IMR-90 (cell line): ENCODE data around the gene TGFB3. TPM values are rescaled to one million over a fixed set of nuclear protein-coding genes. Genes with fewer than 3 reads are reported as not detected.

Source experiments
- ATAC-seq: fragments of 200-7000 bp; cut with Tn5 transposase; 2 replicates; pipeline ENCODE4 v1.9.1; 2020; ENCODE audit warnings: low read depth, mild to moderate bottlenecking, moderate library complexity
- BruUV-seq: library from RNA; stranded (reverse); fragments of 400-500 nt; replicated peaks from 2 replicates; lab custom pipeline; 2021; lab: Mats Ljungman, UMichigan
- CTCF ChIA-PET: fragments of 300-600 bp; formaldehyde crosslinking; extraction: SDS; loops from one replicate; lab custom pipeline; 2021; ENCODE audit warnings: antibody characterized with exemption; lab: Yijun Ruan, JAX
- POLR2A ChIA-PET: fragments of 300-600 bp; sonication (Branson Sonifier 250); formaldehyde crosslinking; loops from one replicate; lab custom pipeline; 2022; ENCODE audit warnings: antibody characterized with exemption; ENCODE audit not compliant: unreplicated experiment; lab: Charles Lee
- DNase-seq: peaks from one replicate; pipeline ENCODE4 v3.0.0; 2013
- H2AFZ ChIP-seq: replicated peaks from 2 replicates; pipeline ENCODE3; 2013; ENCODE audit warnings: low read length, mild to moderate bottlenecking; ENCODE audit not compliant: poor library complexity
- H2AK5ac ChIP-seq: 2 replicates; pipeline ENCODE4 v1.6.1; 2013; ENCODE audit warnings: low read depth, low read length, inconsistent platforms
- H2AK9ac ChIP-seq: replicated peaks from 2 replicates; pipeline ENCODE3; 2013; ENCODE audit warnings: mild to moderate bottlenecking, low read depth, low read length, moderate library complexity; ENCODE audit not compliant: poor library complexity
- H2BK120ac ChIP-seq: 2 replicates; pipeline ENCODE4 v1.6.1; 2013; ENCODE audit warnings: low read depth, low read length, inconsistent platforms
- H2BK15ac ChIP-seq: 3 replicates; pipeline ENCODE4 v1.6.1; 2013; ENCODE audit warnings: low read depth, low read length, inconsistent platforms
- H2BK20ac ChIP-seq: 2 replicates; pipeline ENCODE4 v1.6.1; 2013; ENCODE audit warnings: low read depth, mild to moderate bottlenecking, inconsistent platforms, low read length, moderate library complexity
- H2BK5ac ChIP-seq: 2 replicates; pipeline ENCODE4 v1.6.1; 2013; ENCODE audit warnings: mild to moderate bottlenecking, low read depth, low read length, inconsistent platforms; ENCODE audit not compliant: poor library complexity, severe bottlenecking
- H3K14ac ChIP-seq: replicated peaks from 2 replicates; pipeline ENCODE4 v1.6.1; 2013; ENCODE audit warnings: low read depth, low read length, inconsistent platforms
- H3K18ac ChIP-seq: 2 replicates; pipeline ENCODE4 v1.6.1; 2013; ENCODE audit warnings: low read depth, low read length, control low read depth
- H3K23ac ChIP-seq: 2 replicates; pipeline ENCODE4 v1.6.1; 2013; ENCODE audit warnings: low read depth, low read length, inconsistent platforms
- H3K27ac ChIP-seq: 2 replicates; pipeline ENCODE4 v1.5.1; 2013; ENCODE audit warnings: mild to moderate bottlenecking, control low read depth, low read length; ENCODE audit not compliant: insufficient read depth
- H3K27me3 ChIP-seq: 2 replicates; pipeline ENCODE4 v1.6.1; 2013; ENCODE audit warnings: low read length; ENCODE audit not compliant: control insufficient read depth, insufficient read depth
- H3K36me3 ChIP-seq: 2 replicates; pipeline ENCODE4 v1.6.1; 2013; ENCODE audit warnings: low read length, mixed read lengths; ENCODE audit not compliant: control insufficient read depth, insufficient read depth
- H3K4ac ChIP-seq: 2 replicates; pipeline ENCODE4 v1.6.1; 2013; ENCODE audit warnings: low read depth, low read length, inconsistent platforms
- H3K4me1 ChIP-seq: 2 replicates; pipeline ENCODE4 v1.6.1; 2013; ENCODE audit warnings: low read length, mixed read lengths; ENCODE audit not compliant: control insufficient read depth, insufficient read depth
- H3K4me2 ChIP-seq: 2 replicates; pipeline ENCODE4 v1.6.1; 2013; ENCODE audit warnings: low read depth, mild to moderate bottlenecking, control low read depth, low read length, moderate library complexity
- H3K4me3 ChIP-seq: 2 replicates; pipeline ENCODE4 v1.5.1; 2013; ENCODE audit warnings: low read depth, mild to moderate bottlenecking, control low read depth, low read length, moderate library complexity; ENCODE audit not compliant: insufficient read depth
- H3K56ac ChIP-seq: 2 replicates; pipeline ENCODE4 v1.6.1; 2013; ENCODE audit warnings: low read length, inconsistent platforms; ENCODE audit not compliant: insufficient read depth; ENCODE audit errors: extremely low read depth
- H3K79me1 ChIP-seq, 2 experiments: 2 replicates each; pipeline ENCODE4 v1.6.1; 2013; ENCODE audit warnings: low read length in 2 of 2, inconsistent platforms in 1 of 2, low read depth in 1 of 2
- H3K9ac ChIP-seq: 2 replicates; pipeline ENCODE4 v1.6.1; 2013; ENCODE audit warnings: low read depth, low read length, control low read depth
- H3K9me1 ChIP-seq: 2 replicates; pipeline ENCODE4 v1.6.1; 2013; ENCODE audit warnings: low read length, inconsistent platforms; ENCODE audit not compliant: insufficient read depth
- H3K9me3 ChIP-seq: 2 replicates; pipeline ENCODE4 v1.6.1; 2013; ENCODE audit warnings: low read length; ENCODE audit not compliant: control insufficient read depth, insufficient read depth
- H4K20me1 ChIP-seq: 2 replicates; pipeline ENCODE4 v1.6.1; 2013; ENCODE audit warnings: low read length, inconsistent platforms; ENCODE audit not compliant: insufficient read depth
- H4K5ac ChIP-seq: 2 replicates; pipeline ENCODE4 v1.6.1; 2013; ENCODE audit warnings: mild to moderate bottlenecking, low read depth, low read length, control low read depth
- H4K8ac ChIP-seq, 2 experiments: 2 replicates each; pipeline ENCODE4 v1.6.1; 2013; ENCODE audit warnings: low read depth in 2 of 2, low read length in 2 of 2, control low read depth in 1 of 2, inconsistent platforms in 1 of 2
- H4K91ac ChIP-seq: 2 replicates; pipeline ENCODE4 v1.6.1; 2013; ENCODE audit warnings: low read depth, low read length, inconsistent platforms; ENCODE audit not compliant: insufficient read depth
- BHLHE40 ChIP-seq: fragments of 150-350 bp; IDR thresholded peaks from 2 replicates; pipeline ENCODE4 v1.6.1; 2016; ENCODE audit warnings: mild to moderate bottlenecking, low read depth, low read length
- CEBPB ChIP-seq: IDR thresholded peaks from 2 replicates; pipeline ENCODE4 v1.6.1; 2012; ENCODE audit warnings: low read depth, low read length, improper control_type of control experiment
- CHD1 ChIP-seq: IDR thresholded peaks from 2 replicates; pipeline ENCODE4 v1.6.1; 2012; ENCODE audit warnings: low read depth, low read length, improper control_type of control experiment
- CTCF ChIP-seq: conservative IDR thresholded peaks from 2 replicates; pipeline ENCODE4 v1.5.1; 2012; ENCODE audit warnings: mild to moderate bottlenecking, low read depth, low read length, improper control_type of control experiment
- ELK1 ChIP-seq: fragments of 150-350 bp; IDR thresholded peaks from 2 replicates; pipeline ENCODE4 v1.6.1; 2016; ENCODE audit warnings: low read depth, mild to moderate bottlenecking, low read length, moderate library complexity, borderline replicate concordance
- FOS ChIP-seq: fragments of 150-350 bp; IDR thresholded peaks from 2 replicates; pipeline ENCODE4 v1.6.1; 2016; ENCODE audit warnings: low read depth, low read length
- MAFK ChIP-seq: IDR thresholded peaks from 2 replicates; pipeline ENCODE4 v1.6.1; 2012; ENCODE audit warnings: low read depth, low read length, improper control_type of control experiment
- MAZ ChIP-seq: IDR thresholded peaks from 2 replicates; pipeline ENCODE4 v1.6.1; 2012; ENCODE audit warnings: low read depth, mild to moderate bottlenecking, low read length, improper control_type of control experiment, moderate library complexity, borderline replicate concordance
- MXI1 ChIP-seq: IDR thresholded peaks from 2 replicates; pipeline ENCODE4 v1.6.1; 2012; ENCODE audit warnings: low read depth, mild to moderate bottlenecking, low read length, moderate library complexity, borderline replicate concordance
- NFE2L2 ChIP-seq: fragments of 150-350 bp; IDR thresholded peaks from 2 replicates; pipeline ENCODE4 v1.6.1; 2016; ENCODE audit warnings: low read depth, mild to moderate bottlenecking, low read length
- POLR2A ChIP-seq: IDR thresholded peaks from 2 replicates; pipeline ENCODE4 v1.6.1; 2012; ENCODE audit warnings: mild to moderate bottlenecking, low read depth, low read length
- RAD21 ChIP-seq: IDR thresholded peaks from 2 replicates; pipeline ENCODE4 v1.6.1; 2012; ENCODE audit warnings: low read length, improper control_type of control experiment
- RCOR1 ChIP-seq: IDR thresholded peaks from 2 replicates; pipeline ENCODE4 v1.6.1; 2012; ENCODE audit warnings: mild to moderate bottlenecking, low read length, improper control_type of control experiment; ENCODE audit not compliant: insufficient replicate concordance
- RFX5 ChIP-seq: IDR thresholded peaks from 2 replicates; pipeline ENCODE4 v1.8.0; 2012; ENCODE audit warnings: low read depth, mild to moderate bottlenecking, low read length, moderate library complexity
- SMC3 ChIP-seq: fragments of 150-350 bp; IDR thresholded peaks from 2 replicates; pipeline ENCODE4 v1.6.1; 2016; ENCODE audit warnings: low read depth, mild to moderate bottlenecking, antibody characterized with exemption, low read length, moderate library complexity
- WGBS, 2 experiments: methylation state at CpG; one replicate each; pipeline versions ENCODE4 v1.1.5 to v1.1.7; 2013; ENCODE audit warnings: missing lambda C conversion rate in 2 of 2; ENCODE audit not compliant: insufficient read length in 1 of 2; ENCODE audit errors: extremely low coverage in 2 of 2; 5-methylcytosine and 5-hydroxymethylcytosine counted together
- dilution Hi-C: fragments of 300-500 bp; cut with HindIII; formaldehyde crosslinking; loops from one replicate; pipeline ENCODE4 v1.14.3; 2018; ENCODE audit warnings: low sequenced_read_pairs; ENCODE audit not compliant: unreplicated experiment
- in situ Hi-C: fragments of 300-500 bp; cut with MboI; formaldehyde crosslinking; loops from 3 replicates; pipeline ENCODE4 v1.14.3; 2019; ENCODE audit warnings: low sequenced_read_pairs, inconsistent platforms, mixed read lengths
- intact Hi-C: fragments of 100-400 bp; cut with micrococcal nuclease; formaldehyde crosslinking; loops from 2 replicates; pipeline ENCODE4 v1.10.0; 2022
- polyA plus RNA-seq, 3 experiments: library from polyadenylated mRNA; depleted of rRNA; stranded (reverse); fragments of >200 nt; gene quantifications; 2 replicates each; pipeline ENCODE4 v1.2.3, GENCODE V29; 2012; ENCODE audit warnings: low replicate concordance in 1 of 3
- total RNA-seq: library from RNA; depleted of rRNA; stranded (reverse); fragments of >200 nt; gene quantifications from 2 replicates; pipeline ENCODE4 v1.2.3, GENCODE V29; 2012

Gene TGFB3
- total and polyA plus RNA-seq, 2 of the 4 experiments (the other 2 are of a cell fraction): 2.2 to 4.3 TPM

- ChIA-PET POLR2A (no interaction called here), CTCF (no interaction called here)
- Histone ChIP-seq H3K4me3 (no peak overlapping the region), H3K4me2 (no peak overlapping the region), H3K9me1 (no peaks in the 10 kb centered on the region), H3K4me1 (no peaks in the 10 kb centered on the region), H4K91ac (no peak overlapping the region), H3K9ac (no peak overlapping the region), H4K8ac (no peak overlapping the region), H4K20me1 (no peaks in the 10 kb centered on the region), H4K5ac (no peak overlapping the region), H2BK20ac (no peak overlapping the region), H3K14ac (no peak overlapping the region), H3K27ac (no peak overlapping the region), H2BK5ac (no peak overlapping the region), H3K23ac (no peak overlapping the region), H3K9me3 (no peaks in the 10 kb centered on the region), H3K56ac (no peak overlapping the region), H3K79me1 (no peaks in the 10 kb centered on the region), H2BK120ac (no peak overlapping the region), H3K27me3 (no peaks in the 10 kb centered on the region; the same call in 1 of the 2 replicates), H3K4ac (no peak overlapping the region), H3K18ac (no peak overlapping the region), H2AK5ac (no peak overlapping the region), H2AK9ac (no peak overlapping the region), H3K36me3 (0 out of 2 replicates have a peak, but pooled peaks cover 2% of the 10 kb centered on the region), H2AFZ (no peak overlapping the region), H2BK15ac (no peak overlapping the region)
- TF ChIP-seq CTCF (no peak), ELK1 (no peak), RAD21 (no peak), RFX5 (no peak), RCOR1 (no peak), SMC3 (no peak), FOS (no peak), NFE2L2 (no peak), POLR2A (no peak), CEBPB (no peak), MAZ (no peak), MAFK (no peak), CHD1 (no peak), BHLHE40 (no peak), MXI1 (no peak)
- no TSS peak for BruUV-seq
- DNase-seq (no peak), ATAC-seq (no peak)
- dilution Hi-C loops (no loop called here), intact Hi-C loops (no loop called here), in situ Hi-C loops (no loop called here)
- 95% methylated on average over 7 of the region's 9 CpGs; no CpG with 5 or more reads in 1 of the 2 experiments for WGBS, 2 experiments
Measured at GRCh38 chr14:75970989-75971388, 10.8 kb downstream of the TGFB3 start.
